ENCODE results near the gene ADGRG2. TPM values are rescaled to one million over a fixed set of nuclear protein-coding genes. Genes with fewer than 3 reads are reported as not detected.

ADGRG2 gene
- total RNA-seq, 4 donors from 2014 or later: 0.11 to 0.16 TPM; not detected in 2

DNA sequence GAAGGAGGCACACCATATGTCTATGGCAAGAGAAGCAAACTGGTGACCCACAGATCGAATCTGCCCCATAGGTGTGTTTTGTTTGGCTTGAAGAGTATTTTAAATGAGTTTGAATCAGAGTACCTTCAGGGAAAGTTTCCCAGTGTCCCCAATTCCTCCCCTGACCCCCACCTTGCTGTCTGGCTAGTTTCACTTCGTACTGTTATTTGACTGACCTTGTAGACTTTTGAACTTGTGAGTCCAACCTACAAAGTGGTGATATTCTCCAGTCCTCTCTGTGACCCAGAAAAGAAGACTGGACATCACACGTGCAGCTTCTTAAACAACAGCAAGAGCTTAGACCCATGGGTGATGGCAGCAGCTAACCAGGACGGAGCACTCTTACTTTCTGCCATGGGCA, 177.8 kb downstream of the ADGRG2 start:
- Histone ChIP-seq H3K27me3 (no peaks in the 10 kb centered on the region), H3K9me3 (no peaks in the 10 kb centered on the region), H3K36me3 (peaks cover 0 to 5% of the 10 kb centered on the region in 2 donors), H3K27ac (no peak overlapping the region), H3K4me3 (no peak overlapping the region), H3K4me1 (peaks cover 0 to 3% of the 10 kb centered on the region in 2 donors)
- no peak for ATAC-seq
- in situ Hi-C loops (cut with MboI; ENCODE audit: low sequenced_read_pairs in 4 of 4) (no loop called here), intact Hi-C loops (cut with DNase I; ENCODE audit: low total_unique reads) (no loop called here)
- TF ChIP-seq, protein P1, sequence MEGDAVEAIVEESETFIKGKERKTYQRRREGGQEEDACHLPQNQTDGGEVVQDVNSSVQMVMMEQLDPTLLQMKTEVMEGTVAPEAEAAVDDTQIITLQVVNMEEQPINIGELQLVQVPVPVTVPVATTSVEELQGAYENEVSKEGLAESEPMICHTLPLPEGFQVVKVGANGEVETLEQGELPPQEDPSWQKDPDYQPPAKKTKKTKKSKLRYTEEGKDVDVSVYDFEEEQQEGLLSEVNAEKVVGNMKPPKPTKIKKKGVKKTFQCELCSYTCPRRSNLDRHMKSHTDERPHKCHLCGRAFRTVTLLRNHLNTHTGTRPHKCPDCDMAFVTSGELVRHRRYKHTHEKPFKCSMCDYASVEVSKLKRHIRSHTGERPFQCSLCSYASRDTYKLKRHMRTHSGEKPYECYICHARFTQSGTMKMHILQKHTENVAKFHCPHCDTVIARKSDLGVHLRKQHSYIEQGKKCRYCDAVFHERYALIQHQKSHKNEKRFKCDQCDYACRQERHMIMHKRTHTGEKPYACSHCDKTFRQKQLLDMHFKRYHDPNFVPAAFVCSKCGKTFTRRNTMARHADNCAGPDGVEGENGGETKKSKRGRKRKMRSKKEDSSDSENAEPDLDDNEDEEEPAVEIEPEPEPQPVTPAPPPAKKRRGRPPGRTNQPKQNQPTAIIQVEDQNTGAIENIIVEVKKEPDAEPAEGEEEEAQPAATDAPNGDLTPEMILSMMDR (IDR thresholded peaks at IDR 0.05 in 4 of 5, conservative IDR thresholded peaks at IDR 0.05 in 1 of 5): no peak
- TF ChIP-seq POLR2A (IDR thresholded peaks at IDR 0.05): no peak
- DNase-seq: no peak

DNA sequence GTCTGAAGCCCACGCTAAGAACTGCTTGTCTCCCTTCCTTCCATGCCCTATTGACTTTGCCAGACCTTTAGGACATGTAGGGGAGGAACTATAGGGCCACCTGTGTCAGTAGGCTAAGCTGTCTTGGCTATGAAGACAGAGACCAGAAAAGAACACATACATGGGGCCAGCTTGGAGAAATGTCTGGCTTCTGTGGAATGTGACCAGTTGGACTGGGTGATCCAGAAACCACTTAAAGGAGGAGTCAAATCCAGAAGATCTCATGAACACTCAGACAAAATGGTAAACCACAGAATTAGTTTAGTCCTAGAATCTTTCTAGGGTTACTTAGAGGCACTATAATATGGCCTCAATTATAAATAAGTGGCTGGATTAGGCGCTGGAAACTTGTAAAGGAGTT, 180.4 kb downstream of the ADGRG2 start:
- ATAC-seq (no peak), DNase-seq (no peak)
- Histone ChIP-seq H3K27me3 (no peaks in the 10 kb centered on the region), H3K36me3 (peaks cover 0 to 5% of the 10 kb centered on the region in 2 donors), H3K4me3 (no peak overlapping the region), H3K4me1 (peaks cover 0 to 3% of the 10 kb centered on the region in 2 donors), H3K27ac (no peak overlapping the region), H3K9me3 (no peaks in the 10 kb centered on the region)
- in situ Hi-C loops (cut with MboI; ENCODE audit: low sequenced_read_pairs in 4 of 4) (no loop called here), intact Hi-C loops (cut with DNase I; ENCODE audit: low total_unique reads) (no loop called here)
- TF ChIP-seq, protein P1 (IDR thresholded peaks at IDR 0.05 in 4 of 5, conservative IDR thresholded peaks at IDR 0.05 in 1 of 5): no peak
- TF ChIP-seq POLR2A (IDR thresholded peaks at IDR 0.05): no peak

Other genes with a start within 250 kb of the ADGRG2 start
- 10 to 100 TPM in 2 of 4 donors, 1 to 10 TPM in 2; 4.6 to 20.6 (median 11.0) TPM for gene PHKA2, start 138.4 kb downstream of the ADGRG2 start, total RNA-seq
- 100 to 1,000 TPM; 143 to 238 (median 203) TPM for gene PDHA1, start 221.5 kb upstream of the ADGRG2 start, total RNA-seq